Measurements from ENCODE around the gene MPRIP. TPM values are rescaled to one million over a fixed set of nuclear protein-coding genes. Genes with fewer than 3 reads are reported as not detected.

The MPRIP gene
- total and polyA plus RNA-seq, 2 donors (not counting 3 experiments of a cell fraction or from before 2014, with no cell fraction given): 94.6 to 246 TPM

GRCh38 chr17:17144061-17144460 is 101.8 kb downstream of the MPRIP start:
- CTCF ChIA-PET: interaction anchor here (0.8 kb wide), 1 partner anchor 11 kb away, joined by 3 read pairs; no protein-coding TSS in a partner anchor
- dilution Hi-C loops (cut with MboI; ENCODE audit: extremely low pct_ligation_motif_present, low sequenced_read_pairs): no loop called here
- TF ChIP-seq CTCF (IDR thresholded peaks at IDR 0.05; ENCODE audit: extremely low read depth in 1 of 2, insufficient read depth in 1 of 2, low read depth in 1 of 2, low read length in 2 of 2) (no peak), MAX (IDR thresholded peaks at IDR 0.05; ENCODE audit: insufficient read depth, insufficient read length) (no peak), MYC (IDR thresholded peaks at IDR 0.05; ENCODE audit: low read depth, low read length) (no peak), POLR2A (IDR thresholded peaks at IDR 0.05; ENCODE audit: low read depth, low read length) (no peak), EZH2 (IDR thresholded peaks at IDR 0.05; ENCODE audit: borderline replicate concordance, low read depth, low read length, severe bottlenecking) (no peak), FOS (IDR thresholded peaks at IDR 0.05; ENCODE audit: borderline replicate concordance, insufficient read depth, low read length) (no peak), GATA2 (IDR thresholded peaks at IDR 0.05; ENCODE audit: insufficient read depth, insufficient read length, low read depth, low read length) (no peak), POLR2AphosphoS5 (IDR thresholded peaks at IDR 0.05; ENCODE audit: insufficient read depth, low read depth, low read length) (no peak), JUN (IDR thresholded peaks at IDR 0.05; ENCODE audit: borderline replicate concordance, insufficient read depth, insufficient read length, low read depth) (no peak)
- Histone ChIP-seq H3K79me2 (ENCODE audit: control insufficient read depth, insufficient read depth, low read length) (no peaks in the 10 kb centered on the region), H3K9me1 (replicated peaks; ENCODE audit: control insufficient read depth, extremely low read depth, insufficient read depth, low read length) (no peaks in the 10 kb centered on the region), H3K9ac (replicated peaks; ENCODE audit: extremely low read depth, insufficient read depth, low read length) (no peak overlapping the region), H4K20me1 (replicated peaks; ENCODE audit: control insufficient read depth, extremely low read depth, insufficient read depth, low read length) (no peaks in the 10 kb centered on the region), H2AFZ (ENCODE audit: low read depth, low read length) (no peak overlapping the region), H3K4me2 (ENCODE audit: insufficient read depth, low read length) (no peak overlapping the region), H3K27ac (ENCODE audit: insufficient read depth, low read depth, low read length) (no peak overlapping the region), H3K9me3 (replicated peaks; ENCODE audit: control insufficient read depth, insufficient read depth, low read length) (no peaks in the 10 kb centered on the region), H3K4me1 (ENCODE audit: control insufficient read depth, extremely low read depth, insufficient read depth, low read length) (peaks cover 12% of the 10 kb centered on the region), H3K36me3 (ENCODE audit: control insufficient read depth in 2 of 2, extremely low read depth in 1 of 2, insufficient read depth in 2 of 2, low read length in 2 of 2) (peaks cover 7 to 47% of the 10 kb centered on the region in 2 experiments), H3K27me3 (ENCODE audit: control insufficient read depth in 2 of 2, insufficient read depth in 2 of 2, low read length in 2 of 2) (no peaks in the 10 kb centered on the region), H3K4me3 (replicated peaks in 1 of 3; ENCODE audit: insufficient read depth in 1 of 3, low read depth in 1 of 3, low read length in 3 of 3) (no peak overlapping the region)
- BruUV-seq (replicated peaks): no TSS peak
- FAIRE-seq (no peak), DNase-seq (ENCODE audit: low read depth, low spot score) (no peak)
- intact Hi-C loops (cut with micrococcal nuclease): no loop called here
- POLR2A ChIA-PET: no interaction called here

All from endothelial cell of umbilical vein (primary cell).